SK-N-MC (cell line): ENCODE measurements around the gene TXNRD2.

Experiments
- EZH2 ChIP-seq: fragments of 200-600 bp; sonication (generic); IDR thresholded peaks from one replicate; pipeline ENCODE4 v1.6.1; 2017; ENCODE audit warnings: antibody characterized with exemption
- POLR2AphosphoS5 ChIP-seq: IDR thresholded peaks from 2 replicates; pipeline ENCODE4 v1.6.1; 2012; ENCODE audit warnings: mild to moderate bottlenecking, low read depth, low read length, borderline replicate concordance

- TF ChIP-seq EZH2 (no peak), POLR2AphosphoS5 (no peak)
Measured at GRCh38 chr22:19914201-19914943, 27.2 kb downstream of the TXNRD2 start.
